Cardiac muscle cell (in vitro differentiated cells and primary cell): Measurements from ENCODE around the gene CA7. TPM values are rescaled to one million over a fixed set of nuclear protein-coding genes. Genes with fewer than 3 reads are reported as not detected.

ENCODE experiments used
- DNase-seq, 2 donors: peaks; one replicate each; pipeline versions ENCODE4 v3.0.0 to v3.0.0-alpha.2; 2010 to 2017; ENCODE audit warnings: low read depth in 1 of 2, low spot score in 1 of 2
- H3K27ac ChIP-seq: fragments of 200-600 bp; sonication (generic); 2 replicates; pipeline ENCODE4 v1.5.1; 2016
- H3K27me3 ChIP-seq: fragments of 200-600 bp; sonication (generic); 2 replicates; pipeline ENCODE4 v1.6.0; 2016; ENCODE audit warnings: control low read depth
- H3K36me3 ChIP-seq: fragments of 200-600 bp; sonication (generic); 2 replicates; pipeline ENCODE4 v1.5.1; 2016; ENCODE audit warnings: control low read depth
- H3K4me1 ChIP-seq: fragments of 200-600 bp; sonication (generic); 2 replicates; pipeline ENCODE4 v1.8.1; 2017; ENCODE audit warnings: low read depth, mild to moderate bottlenecking, mixed run types
- H3K4me3 ChIP-seq: fragments of 200-600 bp; sonication (generic); 2 replicates; pipeline ENCODE4 v1.5.1; 2016; ENCODE audit warnings: mild to moderate bottlenecking
- H3K9me3 ChIP-seq: fragments of 200-600 bp; sonication (generic); 2 replicates; pipeline ENCODE4 v1.5.1; 2017; ENCODE audit warnings: low read depth, mild to moderate bottlenecking, control low read depth
- CTCF ChIP-seq: IDR thresholded peaks from 2 replicates; pipeline ENCODE4 v1.5.1; 2012; ENCODE audit warnings: low read depth, mild to moderate bottlenecking, low read length
- polyA plus RNA-seq: library from polyadenylated mRNA; unstranded; fragments of >200 nt; fragmentation: Nextera tagmentation; extraction: Ambion mirVana; gene quantifications from 2 replicates; pipeline ENCODE4 v1.2.1, GENCODE V29; 2016
- total RNA-seq: library from RNA; depleted of rRNA; stranded (reverse); fragments of >200 nt; gene quantifications from 2 replicates; pipeline ENCODE4 v1.2.3, GENCODE V29; 2016

Gene CA7
- total and polyA plus RNA-seq, 2 experiments from 2014 or later, result 0.27 to 1.2 TPM

GRCh38 chr16:66881560-66881959 lies 37.3 kb downstream of the CA7 start:
- Histone ChIP-seq H3K36me3 (peaks cover 4% of the 10 kb centered on the region), H3K9me3 (no peaks in the 10 kb centered on the region), H3K27me3 (no peaks in the 10 kb centered on the region), H3K4me1 (no peaks in the 10 kb centered on the region), H3K27ac (no peak overlapping the region), H3K4me3 (peak overlapping the region; percentile 58)
- TF ChIP-seq CTCF, result no peak
- no peak for DNase-seq

GRCh38 chr16:66881964-66882508 lies 37.8 kb downstream of the CA7 start:
- Histone ChIP-seq H3K27me3 (no peaks in the 10 kb centered on the region), H3K9me3 (no peaks in the 10 kb centered on the region), H3K4me3 (no peak overlapping the region), H3K36me3 (peaks cover 7% of the 10 kb centered on the region), H3K27ac (no peak overlapping the region), H3K4me1 (no peaks in the 10 kb centered on the region)
- no peak for TF ChIP-seq CTCF
- no peak for DNase-seq

- H3K9me3 ChIP-seq, result no peaks in the 10 kb centered on the region
- no peak for DNase-seq
- H3K27ac ChIP-seq, result no peak overlapping the region
- H3K4me3 ChIP-seq, result no peak overlapping the region
- H3K4me1 ChIP-seq, result no peaks in the 10 kb centered on the region
- no peak for TF ChIP-seq CTCF
- no peaks in the 10 kb centered on the region for H3K27me3 ChIP-seq
- H3K36me3 ChIP-seq, result peaks cover 7% of the 10 kb centered on the region
These were observed 38.5 kb downstream of the CA7 start for GRCh38 chr16:66882702-66883101.

DNA sequence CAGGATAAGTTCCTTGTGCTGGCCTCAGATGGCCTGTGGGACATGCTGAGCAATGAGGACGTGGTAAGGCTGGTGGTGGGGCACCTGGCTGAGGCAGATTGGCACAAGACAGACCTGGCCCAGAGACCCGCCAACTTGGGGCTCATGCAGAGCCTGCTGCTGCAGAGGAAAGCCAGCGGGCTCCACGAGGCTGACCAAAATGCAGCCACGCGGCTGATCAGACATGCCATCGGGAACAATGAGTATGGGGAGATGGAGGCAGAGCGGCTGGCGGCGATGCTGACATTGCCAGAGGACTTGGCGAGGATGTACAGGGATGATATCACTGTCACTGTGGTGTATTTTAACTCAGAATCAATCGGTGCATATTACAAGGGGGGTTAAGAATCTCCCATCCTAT lies 41.3 kb downstream of the CA7 start:
- H3K36me3 ChIP-seq, result peaks cover 7% of the 10 kb centered on the region
- no peak for TF ChIP-seq CTCF
- H3K27me3 ChIP-seq, result no peaks in the 10 kb centered on the region
- peaks cover 5% of the 10 kb centered on the region for H3K4me1 ChIP-seq
- no peak overlapping the region for H3K4me3 ChIP-seq
- no peak for DNase-seq
- H3K9me3 ChIP-seq, result no peaks in the 10 kb centered on the region
- no peak overlapping the region for H3K27ac ChIP-seq

GRCh38 chr16:66886321-66886720 lies 42.1 kb downstream of the CA7 start:
- no peak for TF ChIP-seq CTCF
- Histone ChIP-seq H3K27me3 (no peaks in the 10 kb centered on the region), H3K9me3 (no peaks in the 10 kb centered on the region), H3K4me1 (peaks cover 5% of the 10 kb centered on the region), H3K27ac (no peak overlapping the region), H3K36me3 (peaks cover 7% of the 10 kb centered on the region), H3K4me3 (no peak overlapping the region)
- DNase-seq, result no peak
